WTC11 (cell line): ENCODE measurements around the gene SMIM20. TPM values are rescaled to one million over a fixed set of nuclear protein-coding genes. Genes with fewer than 3 reads are reported as not detected.

Experiments used
- ATAC-seq: fragments of 200-7000 bp; cut with Tn5 transposase; 2 replicates; pipeline ENCODE4 v1.10.0; 2021; ENCODE audit warnings: mild to moderate bottlenecking, moderate library complexity
- CTCF ChIA-PET: fragments of 300-600 bp; sonication (Branson Sonifier 250); formaldehyde crosslinking; loops from one replicate; lab custom pipeline; 2021; ENCODE audit warnings: antibody characterized with exemption; lab: Charles Lee
- POLR2A ChIA-PET: fragments of 350-600 bp; sonication (Branson Sonifier 250); formaldehyde crosslinking; loops from one replicate; lab custom pipeline; 2021; ENCODE audit warnings: antibody characterized with exemption; lab: Charles Lee
- DNase-seq: peaks from one replicate; pipeline ENCODE4 v3.0.0; 2021; ENCODE audit warnings: low spot score
- H3K27ac Mint-ChIP-seq: 2 replicates; pipeline ENCODE4 v1.8.0; 2021; ENCODE audit warnings: mixed read lengths
- H3K27me3 Mint-ChIP-seq: 2 replicates; pipeline ENCODE4 v1.8.0; 2021; ENCODE audit warnings: low read depth, mild to moderate bottlenecking, moderate library complexity, mixed read lengths
- H3K36me3 Mint-ChIP-seq: 2 replicates; pipeline ENCODE4 v1.8.0; 2021; ENCODE audit warnings: mixed read lengths
- H3K4me1 Mint-ChIP-seq: 2 replicates; pipeline ENCODE4 v1.8.0; 2022; ENCODE audit warnings: mixed read lengths
- H3K4me3 Mint-ChIP-seq: 2 replicates; pipeline ENCODE4 v1.8.0; 2021; ENCODE audit warnings: mild to moderate bottlenecking, moderate library complexity, mixed read lengths
- H3K9me3 Mint-ChIP-seq: 2 replicates; pipeline ENCODE4 v1.8.0; 2021; ENCODE audit warnings: mixed read lengths
- AFF4 ChIP-seq: sonication (generic); formaldehyde crosslinking; IDR thresholded peaks from 2 replicates; pipeline ENCODE4 v1.8.1; 2023; ENCODE audit warnings: mild to moderate bottlenecking, missing genetic modification reagents, borderline replicate concordance
- AR ChIP-seq: fragments of 250-450 bp; sonication (Bioruptor Pico); IDR thresholded peaks from 2 replicates; pipeline ENCODE4 v1.9.0; 2021; ENCODE audit warnings: mild to moderate bottlenecking
- ATF2 ChIP-seq: sonication (generic); formaldehyde crosslinking; IDR thresholded peaks from 2 replicates; pipeline ENCODE4 v1.8.1; 2022; ENCODE audit warnings: low read depth, missing genetic modification reagents, borderline replicate concordance
- ATF3 ChIP-seq: sonication (generic); formaldehyde crosslinking; conservative IDR thresholded peaks from 2 replicates; pipeline ENCODE4 v1.8.1; 2022; ENCODE audit warnings: mild to moderate bottlenecking, missing genetic modification reagents
- CREB1 ChIP-seq: sonication (generic); formaldehyde crosslinking; IDR thresholded peaks from 2 replicates; pipeline ENCODE4 v1.8.0; 2023; ENCODE audit warnings: mild to moderate bottlenecking, missing genetic modification reagents
- CREM ChIP-seq: sonication (generic); formaldehyde crosslinking; IDR thresholded peaks from 2 replicates; pipeline ENCODE4 v1.8.1; 2022; ENCODE audit warnings: mild to moderate bottlenecking, missing genetic modification reagents, moderate library complexity
- E2F1 ChIP-seq: sonication (generic); formaldehyde crosslinking; IDR thresholded peaks from 2 replicates; pipeline ENCODE4 v1.8.0; 2022; ENCODE audit warnings: mild to moderate bottlenecking, missing genetic modification reagents
- E2F5 ChIP-seq: sonication (generic); formaldehyde crosslinking; IDR thresholded peaks from 2 replicates; pipeline ENCODE4 v1.8.1; 2022; ENCODE audit warnings: mild to moderate bottlenecking, moderate library complexity, missing genetic modification reagents
- EMX1 ChIP-seq: fragments of 250-450 bp; sonication (Bioruptor Pico); IDR thresholded peaks from 2 replicates; pipeline ENCODE4 v1.8.0; 2021; ENCODE audit warnings: mild to moderate bottlenecking
- ETV6 ChIP-seq: sonication (generic); formaldehyde crosslinking; IDR thresholded peaks from 2 replicates; pipeline ENCODE4 v1.8.1; 2022; ENCODE audit warnings: mild to moderate bottlenecking, missing genetic modification reagents
- FOXK1 ChIP-seq: sonication (generic); formaldehyde crosslinking; IDR thresholded peaks from 2 replicates; pipeline ENCODE4 v1.8.0; 2022; ENCODE audit warnings: mild to moderate bottlenecking, moderate library complexity, missing genetic modification reagents
- GABPB1 ChIP-seq: sonication (generic); formaldehyde crosslinking; IDR thresholded peaks from 2 replicates; pipeline ENCODE4 v1.8.1; 2023; ENCODE audit warnings: mild to moderate bottlenecking, missing genetic modification reagents
- IRF2 ChIP-seq: sonication (generic); formaldehyde crosslinking; IDR thresholded peaks from 2 replicates; pipeline ENCODE4 v1.8.0; 2022; ENCODE audit warnings: low read depth, missing genetic modification reagents, borderline replicate concordance
- JAZF1 ChIP-seq: fragments of 250-450 bp; sonication (Bioruptor Pico); IDR thresholded peaks from 2 replicates; pipeline ENCODE4 v1.9.0; 2021; ENCODE audit warnings: moderate library complexity, mild to moderate bottlenecking, inconsistent platforms
- KAT7 ChIP-seq: sonication (generic); formaldehyde crosslinking; IDR thresholded peaks from 2 replicates; pipeline ENCODE4 v1.8.1; 2023; ENCODE audit warnings: missing genetic modification reagents, mild to moderate bottlenecking, borderline replicate concordance
- SP1 ChIP-seq: sonication (generic); formaldehyde crosslinking; conservative IDR thresholded peaks from 2 replicates; pipeline ENCODE4 v1.8.1; 2022; ENCODE audit warnings: missing genetic modification reagents
- STAT6 ChIP-seq: sonication (generic); formaldehyde crosslinking; conservative IDR thresholded peaks from 2 replicates; pipeline ENCODE4 v1.8.1; 2023; ENCODE audit warnings: mild to moderate bottlenecking, low read depth, missing genetic modification reagents, moderate library complexity
- TEAD1 ChIP-seq: sonication (generic); formaldehyde crosslinking; IDR thresholded peaks from 2 replicates; pipeline ENCODE4 v1.8.0; 2022; ENCODE audit warnings: mild to moderate bottlenecking, missing genetic modification reagents
- ZMAT4 ChIP-seq: fragments of 250-450 bp; sonication (Bioruptor Pico); IDR thresholded peaks from 2 replicates; pipeline ENCODE4 v1.9.0; 2021; ENCODE audit warnings: mild to moderate bottlenecking
- ZNF219 ChIP-seq: sonication (generic); formaldehyde crosslinking; IDR thresholded peaks from 2 replicates; pipeline ENCODE4 v1.8.0; 2023; ENCODE audit warnings: missing genetic modification reagents, mild to moderate bottlenecking, borderline replicate concordance
- ZNF232 ChIP-seq: sonication (generic); formaldehyde crosslinking; IDR thresholded peaks from 2 replicates; pipeline ENCODE4 v1.8.0; 2022; ENCODE audit warnings: mild to moderate bottlenecking, missing genetic modification reagents
- ZNF263 ChIP-seq: sonication (generic); formaldehyde crosslinking; IDR thresholded peaks from 2 replicates; pipeline ENCODE4 v1.8.1; 2022; ENCODE audit warnings: low read depth, mild to moderate bottlenecking, moderate library complexity, missing genetic modification reagents
- ZNF416 ChIP-seq: fragments of 250-450 bp; sonication (Bioruptor Pico); IDR thresholded peaks from 2 replicates; pipeline ENCODE4 v1.9.0; 2021; ENCODE audit warnings: mild to moderate bottlenecking, inconsistent platforms
- total RNA-seq: library from RNA; stranded (reverse); gene quantifications from 3 replicates; pipeline ENCODE4 v1.2.3, GENCODE V29; 2021

The SMIM20 gene
- total RNA-seq, 1 experiment from 2014 or later = 39.4 TPM

- TF ChIP-seq STAT6 (no peak), AFF4 (CRISPR knock-in tag) (no peak), CREM (CRISPR knock-in tag) (no peak), KAT7 (CRISPR knock-in tag) (no peak), AR (CRISPR knock-in tag) (no peak), GABPB1 (CRISPR knock-in tag) (no peak), ATF3 (CRISPR knock-in tag) (no peak), EMX1 (no peak), ZNF232 (CRISPR knock-in tag) (no peak), TEAD1 (CRISPR knock-in tag) (no peak), ZNF263 (no peak)
Observed at GRCh38 chr4:25977397-25978170, 63.6 kb downstream of the SMIM20 start (continued).

GRCh38 chr4:25978327-25978726, 64.3 kb downstream of the SMIM20 start:
- Mint-ChIP-seq H3K36me3 (peaks cover 15% of the 10 kb centered on the region), H3K4me1 (peaks cover 21% of the 10 kb centered on the region), H3K27ac (no peak overlapping the region), H3K4me3 (no peak overlapping the region), H3K9me3 (peaks cover 26% of the 10 kb centered on the region), H3K27me3 (peaks cover 8% of the 10 kb centered on the region)
- POLR2A ChIA-PET = no interaction called here
- ATAC-seq (peak; percentile 20), DNase-seq (no peak)
- CTCF ChIA-PET = interaction anchor here (1.3 to 2.1 kb wide), 4 partner anchors 9 to 136 kb away, joined by 4 to 15 read pairs (median 7); no protein-coding TSS in a partner anchor
- TF ChIP-seq FOXK1 = no peak
- no peak for TF ChIP-seq ZMAT4 (CRISPR knock-in tag)
- no peak for TF ChIP-seq ZNF416
- TF ChIP-seq ETV6 (CRISPR knock-in tag) = no peak
- no peak for TF ChIP-seq CREB1 (CRISPR knock-in tag)
- TF ChIP-seq IRF2 (CRISPR knock-in tag) = no peak
- no peak for TF ChIP-seq SP1
- TF ChIP-seq JAZF1 (CRISPR knock-in tag) = no peak
- no peak for TF ChIP-seq ZNF219
- TF ChIP-seq E2F5 (CRISPR knock-in tag) = no peak
- no peak for TF ChIP-seq E2F1
- no peak for TF ChIP-seq ATF2 (CRISPR knock-in tag)
